K562 (cell line): ENCODE results near the gene BMP3. TPM values are rescaled to one million over a fixed set of nuclear protein-coding genes. Genes with fewer than 3 reads are reported as not detected.

Experiments used
- CREM ChIP-seq: IDR thresholded peaks from 2 replicates; pipeline ENCODE4 v1.6.1; 2014; ENCODE audit warnings: antibody characterized with exemption, low read depth
- CTCF ChIP-seq, 3 experiments: IDR thresholded peaks in 2 of 3; conservative IDR thresholded peaks in 1 of 3; 2 replicates each; pipeline ENCODE4 v1.5.1; 2011 to 2012; ENCODE audit warnings: low read length in 3 of 3, mild to moderate bottlenecking in 3 of 3, control low read depth in 2 of 3, improper control_type of control experiment in 1 of 3, inconsistent platforms in 1 of 3, low read depth in 1 of 3, mixed read lengths in 1 of 3, moderate library complexity in 1 of 3; ENCODE audit not compliant: insufficient read depth in 2 of 3
- ETV6 ChIP-seq, 3 experiments: fragments of 150-350 bp in 1 of 3; sonication (generic) in 1 of 3; formaldehyde crosslinking in 1 of 3; IDR thresholded peaks; 2 replicates each; pipeline versions ENCODE4 v1.6.1 to v1.8.0; 2014 to 2022; ENCODE audit warnings: borderline replicate concordance in 2 of 3, low read depth in 2 of 3, antibody characterized with exemption in 1 of 3, low read length in 1 of 3, mild to moderate bottlenecking in 1 of 3, missing genetic modification reagents in 1 of 3
- GABPB1 ChIP-seq: sonication (generic); formaldehyde crosslinking; IDR thresholded peaks from 2 replicates; pipeline ENCODE4 v1.8.0; 2022; ENCODE audit warnings: mild to moderate bottlenecking, missing genetic modification reagents
- RAD21 ChIP-seq, 2 experiments: fragments of 250-450 bp in 1 of 2; fragments of 450-650 bp in 1 of 2; sonication (Bioruptor Pico) in 1 of 2; formaldehyde crosslinking in 1 of 2; IDR thresholded peaks in 1 of 2; conservative IDR thresholded peaks in 1 of 2; 2 replicates each; pipeline versions ENCODE4 v1.4.0 to v1.8.0; 2020 to 2022; ENCODE audit warnings: mild to moderate bottlenecking in 2 of 2, moderate library complexity in 1 of 2
- REST ChIP-seq, 2 experiments: fragments of 450-650 bp; formaldehyde crosslinking in 1 of 2; IDR thresholded peaks; 2 replicates each; pipeline versions ENCODE4 v1.4.0 to v1.6.1; 2014 to 2020; ENCODE audit warnings: mild to moderate bottlenecking in 2 of 2, borderline replicate concordance in 1 of 2, low read depth in 1 of 2
- SMC3 ChIP-seq: conservative IDR thresholded peaks from 2 replicates; pipeline ENCODE4 v1.6.1; 2011; ENCODE audit warnings: low read depth, low read length, improper control_type of control experiment; ENCODE audit not compliant: insufficient read depth
- SRSF1 ChIP-seq: fragments of 200-400 bp; formaldehyde crosslinking; IDR thresholded peaks from 2 replicates; pipeline ENCODE4 v1.6.1; 2017; ENCODE audit warnings: mild to moderate bottlenecking, low read depth, low read length, moderate library complexity
- ZFP36 ChIP-seq: fragments of 150-350 bp; IDR thresholded peaks from 2 replicates; pipeline ENCODE4 v1.6.1; 2018; ENCODE audit warnings: low read length, low read depth; ENCODE audit not compliant: partially characterized antibody
- ZKSCAN8 ChIP-seq: fragments of 200-800 bp; sonication (Bioruptor generic); IDR thresholded peaks from 2 replicates; pipeline ENCODE4 v1.6.1; 2016; ENCODE audit warnings: missing genetic modification characterization, missing compliant biosample characterization
- ZNF830 ChIP-seq: fragments of 250-450 bp; sonication (Bioruptor Pico); IDR thresholded peaks from 2 replicates; pipeline ENCODE4 v1.5.0; 2021; ENCODE audit warnings: mild to moderate bottlenecking
- polyA plus RNA-seq, 8 experiments: library from polyadenylated mRNA; depleted of rRNA in 4 of 8; stranded (reverse) in 5 of 8; unstranded in 3 of 8; fragments of >200 nt; fragmentation: Nextera tagmentation in 2 of 8; fragmentation: Illumina TruSeq in 1 of 8; extraction: Ambion mirVana in 2 of 8; extraction: Trizol in 1 of 8; gene quantifications; 2 replicates each; pipeline versions ENCODE4 v1.2.1 to v1.2.3, GENCODE V29; 2011 to 2014; ENCODE audit warnings: inconsistent platforms in 1 of 8, missing spikeins in 1 of 8
- total RNA-seq, 7 experiments: library from RNA; depleted of rRNA in 6 of 7; stranded (reverse); fragments of >200 nt in 6 of 7; fragmentation: Illumina TruSeq in 2 of 7; extraction: Trizol in 2 of 7; gene quantifications; 2 replicates each; pipeline versions ENCODE4 v1.2.1 to v1.2.3, GENCODE V29; 2011 to 2021; ENCODE audit warnings: low replicate concordance in 1 of 7
- TF ChIP-seq, protein P1 (sequence below): fragments of 450-650 bp; formaldehyde crosslinking; IDR thresholded peaks from 2 replicates; pipeline ENCODE4 v1.4.0; 2020; ENCODE audit warnings: mild to moderate bottlenecking, moderate library complexity

The BMP3 gene
- total and polyA plus RNA-seq, 9 of the 15 experiments (the other 6 are each of a cell fraction or from before 2014, with no cell fraction given) = 0.01 TPM; not detected in 8

DNA sequence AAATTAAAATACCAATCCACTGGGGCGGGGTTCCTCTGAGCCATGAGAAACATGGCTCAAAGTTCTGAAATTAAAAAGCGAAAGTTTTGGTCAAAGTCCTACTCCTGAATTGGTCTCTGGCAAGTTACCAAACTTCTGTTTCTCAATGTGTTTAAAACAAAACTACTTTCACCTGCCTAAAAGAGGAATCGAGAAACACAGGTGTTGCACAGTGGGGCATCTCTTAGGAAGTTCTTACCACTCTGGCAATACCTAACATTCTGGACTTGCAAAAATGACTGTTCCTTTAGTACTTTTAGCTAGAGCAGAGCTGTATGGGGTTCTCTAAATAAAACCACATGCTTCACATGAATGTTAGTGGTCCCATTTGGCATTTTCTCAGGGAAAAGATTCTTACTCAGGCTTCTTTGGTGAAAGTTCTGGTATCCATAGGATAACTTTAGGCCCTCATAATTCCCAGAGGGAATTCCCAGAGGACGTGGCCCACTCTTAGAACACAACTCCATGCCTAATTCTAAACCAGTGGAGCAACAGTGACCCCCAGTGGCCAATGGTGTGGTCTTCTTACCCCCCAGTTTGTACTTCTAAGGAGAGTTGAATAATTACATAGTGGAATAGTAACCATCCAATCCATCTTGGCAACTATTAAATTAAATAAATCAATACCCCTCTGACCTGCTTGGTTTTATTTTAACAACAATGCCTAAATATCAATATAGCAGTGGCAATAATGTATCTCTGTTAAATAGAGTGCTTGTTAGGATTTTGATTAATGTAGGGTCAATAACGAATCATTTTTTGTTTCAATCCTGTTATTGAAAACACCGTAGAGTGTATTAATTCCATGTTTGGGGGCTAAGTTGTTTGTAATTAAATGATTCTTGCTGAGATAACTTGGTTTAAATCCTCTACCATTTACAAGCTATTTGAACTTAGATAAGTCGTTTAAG is 21.9 kb downstream of the BMP3 start (continued):
- TF ChIP-seq, protein P1, sequence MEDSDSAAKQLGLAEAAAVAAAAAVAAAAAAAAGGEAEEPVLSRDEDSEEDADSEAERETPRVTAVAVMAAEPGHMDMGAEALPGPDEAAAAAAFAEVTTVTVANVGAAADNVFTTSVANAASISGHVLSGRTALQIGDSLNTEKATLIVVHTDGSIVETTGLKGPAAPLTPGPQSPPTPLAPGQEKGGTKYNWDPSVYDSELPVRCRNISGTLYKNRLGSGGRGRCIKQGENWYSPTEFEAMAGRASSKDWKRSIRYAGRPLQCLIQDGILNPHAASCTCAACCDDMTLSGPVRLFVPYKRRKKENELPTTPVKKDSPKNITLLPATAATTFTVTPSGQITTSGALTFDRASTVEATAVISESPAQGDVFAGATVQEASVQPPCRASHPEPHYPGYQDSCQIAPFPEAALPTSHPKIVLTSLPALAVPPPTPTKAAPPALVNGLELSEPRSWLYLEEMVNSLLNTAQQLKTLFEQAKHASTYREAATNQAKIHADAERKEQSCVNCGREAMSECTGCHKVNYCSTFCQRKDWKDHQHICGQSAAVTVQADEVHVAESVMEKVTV (CRISPR knock-in tag) = peak; percentile 63
- TF ChIP-seq CTCF (IDR thresholded peaks at IDR 0.05 in 2 of 3, conservative IDR thresholded peaks at IDR 0.05 in 1 of 3; ENCODE audit: insufficient read depth in 2 of 3, low read depth in 1 of 3, low read length in 3 of 3) (peak; percentile 57 to 76 (median 71); a peak in 5 of 6 replicates), ETV6 (IDR thresholded peaks at IDR 0.05; ENCODE audit: borderline replicate concordance in 1 of 2, low read depth in 2 of 2, low read length in 1 of 2) (no peak), ETV6 (CRISPR knock-in tag; IDR thresholded peaks at IDR 0.05; ENCODE audit: borderline replicate concordance) (no peak), ZKSCAN8 (CRISPR knock-in tag) (no peak), GABPB1 (CRISPR knock-in tag) (no peak), SRSF1 (no peak), CREM (no peak), ZNF830 (CRISPR knock-in tag) (no peak), RAD21 (CRISPR knock-in tag; conservative IDR thresholded peaks at IDR 0.05 in 1 of 2, IDR thresholded peaks at IDR 0.05 in 1 of 2) (peak; percentile 73 to 78), SMC3 (peak; percentile 26; the same call in 1 of the 2 replicates), REST (IDR thresholded peaks at IDR 0.05; ENCODE audit: borderline replicate concordance) (peak; percentile 20; the same call in 1 of the 2 replicates), REST (CRISPR knock-in tag; IDR thresholded peaks at IDR 0.05; ENCODE audit: low read depth) (no peak), ZFP36 (no peak)
